Liver (tissue), 3 donors: ENCODE results near the gene UQCR11.

ENCODE experiments used
- ATF3 ChIP-seq: IDR thresholded peaks from 2 replicates; pipeline ENCODE4 v1.6.1; 2016; ENCODE audit warnings: antibody characterized with exemption
- CTCF ChIP-seq: fragments of 150-350 bp; IDR thresholded peaks from 2 replicates; pipeline ENCODE4 v1.5.1; 2017; ENCODE audit warnings: improper control_type of control experiment, low read depth, low read length; ENCODE audit not compliant: missing input control
- FOXA2 ChIP-seq: IDR thresholded peaks from 2 replicates; pipeline ENCODE4 v1.6.1; 2016; ENCODE audit warnings: antibody characterized with exemption
- HNF4G ChIP-seq: IDR thresholded peaks from 2 replicates; pipeline ENCODE4 v1.6.1; 2016; ENCODE audit warnings: antibody characterized with exemption
- RXRA ChIP-seq, 2 donors: IDR thresholded peaks; 2 replicates each; pipeline ENCODE4 v1.6.1; 2017 to 2018; ENCODE audit warnings: antibody characterized with exemption in 2 of 2, mild to moderate bottlenecking in 1 of 2
- TF ChIP-seq, protein P1 (sequence below): IDR thresholded peaks from 2 replicates; pipeline ENCODE4 v1.6.1; 2016; ENCODE audit warnings: antibody characterized with exemption, mild to moderate bottlenecking
- TF ChIP-seq, protein P2 (sequence below): IDR thresholded peaks from 2 replicates; pipeline ENCODE4 v1.6.1; 2016; ENCODE audit warnings: antibody characterized with exemption
- TF ChIP-seq, protein P3 (sequence below): IDR thresholded peaks from 2 replicates; pipeline ENCODE4 v1.6.1; 2016; ENCODE audit warnings: antibody characterized with exemption
- donor health status: healthy.
- donor health status: healthy.

DNA sequence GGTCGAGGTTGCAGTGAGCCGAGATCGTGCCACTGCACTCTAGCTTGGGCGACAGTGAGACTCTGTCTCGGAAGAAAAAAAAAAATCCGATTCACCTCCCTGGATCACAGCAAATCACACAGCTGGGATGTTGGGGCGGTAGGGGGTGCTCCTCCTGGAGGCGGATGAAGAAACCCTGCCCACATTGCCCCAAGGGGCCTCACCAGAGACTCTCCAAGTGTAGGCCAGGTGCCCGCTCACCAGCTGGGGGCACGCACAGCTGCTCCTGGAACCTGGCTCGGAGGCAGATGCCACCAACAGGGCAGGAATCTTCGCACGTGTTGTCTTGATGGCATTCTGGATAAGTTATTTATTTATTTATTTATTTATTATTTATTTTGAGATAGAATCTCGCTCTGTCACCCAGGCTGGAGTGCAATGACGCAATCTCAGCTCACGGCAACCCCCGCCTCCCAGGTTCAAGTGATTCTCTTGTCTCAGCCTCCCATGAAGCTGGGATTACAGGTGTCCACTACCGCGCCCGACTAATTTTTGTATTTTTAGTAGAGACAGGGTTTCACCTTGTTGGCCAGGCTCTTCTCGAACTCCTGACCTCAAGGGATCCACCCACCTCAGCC, 3.1 kb downstream of the UQCR11 start:
- TF ChIP-seq CTCF (no peak), RXRA (IDR thresholded peaks at IDR 0.05) (no peak), HNF4G (no peak), ATF3 (no peak), FOXA2 (no peak)
- TF ChIP-seq, protein P1, sequence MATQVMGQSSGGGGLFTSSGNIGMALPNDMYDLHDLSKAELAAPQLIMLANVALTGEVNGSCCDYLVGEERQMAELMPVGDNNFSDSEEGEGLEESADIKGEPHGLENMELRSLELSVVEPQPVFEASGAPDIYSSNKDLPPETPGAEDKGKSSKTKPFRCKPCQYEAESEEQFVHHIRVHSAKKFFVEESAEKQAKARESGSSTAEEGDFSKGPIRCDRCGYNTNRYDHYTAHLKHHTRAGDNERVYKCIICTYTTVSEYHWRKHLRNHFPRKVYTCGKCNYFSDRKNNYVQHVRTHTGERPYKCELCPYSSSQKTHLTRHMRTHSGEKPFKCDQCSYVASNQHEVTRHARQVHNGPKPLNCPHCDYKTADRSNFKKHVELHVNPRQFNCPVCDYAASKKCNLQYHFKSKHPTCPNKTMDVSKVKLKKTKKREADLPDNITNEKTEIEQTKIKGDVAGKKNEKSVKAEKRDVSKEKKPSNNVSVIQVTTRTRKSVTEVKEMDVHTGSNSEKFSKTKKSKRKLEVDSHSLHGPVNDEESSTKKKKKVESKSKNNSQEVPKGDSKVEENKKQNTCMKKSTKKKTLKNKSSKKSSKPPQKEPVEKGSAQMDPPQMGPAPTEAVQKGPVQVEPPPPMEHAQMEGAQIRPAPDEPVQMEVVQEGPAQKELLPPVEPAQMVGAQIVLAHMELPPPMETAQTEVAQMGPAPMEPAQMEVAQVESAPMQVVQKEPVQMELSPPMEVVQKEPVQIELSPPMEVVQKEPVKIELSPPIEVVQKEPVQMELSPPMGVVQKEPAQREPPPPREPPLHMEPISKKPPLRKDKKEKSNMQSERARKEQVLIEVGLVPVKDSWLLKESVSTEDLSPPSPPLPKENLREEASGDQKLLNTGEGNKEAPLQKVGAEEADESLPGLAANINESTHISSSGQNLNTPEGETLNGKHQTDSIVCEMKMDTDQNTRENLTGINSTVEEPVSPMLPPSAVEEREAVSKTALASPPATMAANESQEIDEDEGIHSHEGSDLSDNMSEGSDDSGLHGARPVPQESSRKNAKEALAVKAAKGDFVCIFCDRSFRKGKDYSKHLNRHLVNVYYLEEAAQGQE, result no peak
- TF ChIP-seq, protein P2, sequence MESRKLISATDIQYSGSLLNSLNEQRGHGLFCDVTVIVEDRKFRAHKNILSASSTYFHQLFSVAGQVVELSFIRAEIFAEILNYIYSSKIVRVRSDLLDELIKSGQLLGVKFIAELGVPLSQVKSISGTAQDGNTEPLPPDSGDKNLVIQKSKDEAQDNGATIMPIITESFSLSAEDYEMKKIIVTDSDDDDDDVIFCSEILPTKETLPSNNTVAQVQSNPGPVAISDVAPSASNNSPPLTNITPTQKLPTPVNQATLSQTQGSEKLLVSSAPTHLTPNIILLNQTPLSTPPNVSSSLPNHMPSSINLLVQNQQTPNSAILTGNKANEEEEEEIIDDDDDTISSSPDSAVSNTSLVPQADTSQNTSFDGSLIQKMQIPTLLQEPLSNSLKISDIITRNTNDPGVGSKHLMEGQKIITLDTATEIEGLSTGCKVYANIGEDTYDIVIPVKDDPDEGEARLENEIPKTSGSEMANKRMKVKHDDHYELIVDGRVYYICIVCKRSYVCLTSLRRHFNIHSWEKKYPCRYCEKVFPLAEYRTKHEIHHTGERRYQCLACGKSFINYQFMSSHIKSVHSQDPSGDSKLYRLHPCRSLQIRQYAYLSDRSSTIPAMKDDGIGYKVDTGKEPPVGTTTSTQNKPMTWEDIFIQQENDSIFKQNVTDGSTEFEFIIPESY, result no peak
- TF ChIP-seq, protein P3, sequence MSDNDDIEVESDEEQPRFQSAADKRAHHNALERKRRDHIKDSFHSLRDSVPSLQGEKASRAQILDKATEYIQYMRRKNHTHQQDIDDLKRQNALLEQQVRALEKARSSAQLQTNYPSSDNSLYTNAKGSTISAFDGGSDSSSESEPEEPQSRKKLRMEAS, result no peak
